NCI-H526 (cell line): ENCODE results near the gene BTG2.

ENCODE experiments used
- DNase-seq, 2 experiments: peaks; one replicate each; lab custom pipeline; 2025; lab: John Stamatoyannopoulos, UW

Gene BTG2

DNA sequence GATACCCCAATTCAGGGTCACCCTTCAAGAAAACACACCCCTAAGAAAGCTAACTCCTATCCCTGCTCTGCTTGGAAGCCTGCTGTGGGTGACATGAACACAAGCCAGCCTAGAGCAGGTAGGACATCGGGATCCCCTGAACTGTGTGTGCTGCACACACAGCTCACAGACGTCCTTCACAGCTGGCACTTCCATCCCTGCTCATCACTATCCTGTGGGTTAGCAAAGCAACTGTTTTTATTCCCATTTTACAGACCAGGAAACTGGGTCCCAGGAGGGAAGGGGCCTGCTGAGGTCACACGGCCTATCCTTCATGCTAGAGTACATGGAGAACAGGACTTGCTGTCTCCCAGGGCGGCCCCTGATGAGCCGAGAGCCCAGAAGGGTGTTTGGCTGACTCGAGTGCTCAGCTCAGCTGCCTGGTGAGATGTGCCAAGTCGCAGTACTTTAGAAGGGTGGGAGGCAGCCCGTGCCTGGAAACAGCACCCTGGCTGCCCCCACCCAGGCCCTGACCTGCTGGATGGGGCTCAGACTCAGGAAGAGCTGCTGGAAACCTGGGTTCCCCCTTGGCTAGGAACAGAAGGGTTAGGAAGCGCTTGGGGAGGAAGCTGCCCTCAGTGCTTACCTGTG is 28.3 kb upstream of the BTG2 start:
- no peak for DNase-seq

DNA sequence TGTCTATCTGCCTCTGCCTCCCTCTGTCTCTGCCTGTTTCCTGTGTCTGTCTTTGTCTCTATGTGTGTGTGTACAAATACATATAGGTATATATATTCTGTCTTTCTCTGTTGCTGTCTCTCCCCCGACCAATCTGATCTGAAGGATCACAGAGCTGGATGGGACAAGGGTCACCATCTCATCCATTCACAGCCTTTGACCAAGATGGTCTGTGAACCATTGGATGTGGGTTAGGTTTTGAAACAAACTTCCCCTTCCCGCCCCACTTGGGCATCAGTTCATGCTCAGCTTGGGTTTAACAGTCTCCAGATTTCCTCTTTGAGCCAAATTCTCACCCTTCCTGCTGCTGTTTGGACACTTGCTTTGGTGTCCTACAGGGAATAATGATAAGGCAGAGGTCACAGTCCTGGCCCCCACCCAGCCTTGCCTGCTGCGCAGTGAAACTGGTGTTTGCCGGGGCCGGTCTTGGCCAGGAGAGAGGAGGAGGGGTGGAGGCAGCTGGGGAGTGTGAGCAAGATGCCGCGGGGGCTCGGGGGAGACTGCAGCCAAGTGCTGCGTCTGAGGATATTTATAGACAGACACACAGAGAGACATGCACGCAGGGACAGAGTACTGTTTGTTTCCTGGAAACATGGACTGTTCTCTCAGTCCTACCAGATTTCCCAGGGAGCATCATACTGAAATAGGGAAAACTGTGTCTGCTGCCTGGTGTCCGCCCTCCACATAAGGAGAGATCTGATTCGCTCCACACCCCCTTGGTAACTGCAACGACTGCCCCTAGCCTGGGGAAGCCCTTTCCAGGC is 27.0 kb upstream of the BTG2 start:
- peak in 1 of 2 experiments; percentile 35 for DNase-seq

DNA sequence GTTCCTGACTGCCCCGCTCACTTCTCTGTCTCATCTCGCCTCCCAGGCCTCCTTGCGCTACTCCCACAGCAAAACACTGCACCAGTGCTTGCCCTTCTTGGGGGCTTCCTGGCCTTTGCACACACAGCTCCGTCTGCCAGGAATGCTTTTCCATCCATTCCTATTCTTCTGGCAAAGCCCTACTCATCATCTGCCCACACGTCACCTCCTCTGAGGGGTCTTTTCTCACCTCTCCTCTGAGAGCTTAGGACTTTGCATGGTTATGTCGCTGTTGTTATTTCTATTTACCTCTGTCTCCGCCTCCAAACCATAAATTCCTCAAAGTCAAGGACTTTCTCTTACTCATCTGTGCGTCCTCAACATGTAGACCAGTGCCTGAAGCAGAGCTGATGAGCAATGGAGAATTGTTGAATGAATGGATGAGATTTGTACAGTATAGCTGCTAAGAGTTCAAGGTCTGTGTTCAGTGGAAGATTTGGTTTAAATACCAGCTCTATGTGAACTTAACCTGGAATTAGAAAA is 26.4 kb upstream of the BTG2 start:
- no peak for DNase-seq

DNA sequence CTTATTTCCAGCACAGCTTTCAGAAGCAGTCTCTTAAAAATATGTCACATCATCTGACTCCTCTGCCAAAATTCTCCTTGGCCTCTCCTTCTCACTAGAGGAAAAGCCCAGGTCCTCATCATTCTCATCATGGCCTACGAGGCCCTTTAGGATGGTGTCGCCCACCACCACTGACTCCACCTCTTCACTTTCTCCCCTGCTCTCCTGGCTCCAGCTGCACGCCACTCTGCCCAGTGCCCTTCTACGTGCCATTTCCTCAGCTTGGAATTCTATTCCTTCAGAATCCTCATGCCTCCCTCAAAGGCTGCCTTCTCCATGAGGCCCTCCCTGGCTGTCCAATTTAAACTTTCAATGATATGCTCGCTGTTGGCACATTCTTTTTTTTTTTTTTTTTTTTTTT is 25.3 kb upstream of the BTG2 start:
- DNase-seq, result no peak

DNA sequence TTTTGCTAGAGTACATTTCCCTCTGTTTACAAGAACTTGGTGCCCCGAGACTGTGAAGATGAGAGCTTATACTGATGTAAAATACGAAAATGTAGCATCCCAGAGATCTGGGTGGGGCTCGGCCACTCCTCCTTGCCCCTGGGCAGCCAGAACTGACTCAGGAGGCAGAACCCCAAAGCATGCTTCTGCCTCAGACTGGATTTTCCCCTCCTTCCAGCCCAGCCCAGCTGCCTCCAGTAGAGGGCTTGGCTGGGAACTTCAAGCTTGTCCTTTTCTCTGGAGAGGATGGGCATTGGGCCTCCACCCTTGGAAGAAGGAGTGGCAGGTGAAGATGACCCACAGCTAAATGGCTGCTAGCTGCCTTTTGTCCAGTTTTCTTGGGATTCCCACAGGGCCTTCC is 24.3 kb upstream of the BTG2 start:
- no peak for DNase-seq

DNA sequence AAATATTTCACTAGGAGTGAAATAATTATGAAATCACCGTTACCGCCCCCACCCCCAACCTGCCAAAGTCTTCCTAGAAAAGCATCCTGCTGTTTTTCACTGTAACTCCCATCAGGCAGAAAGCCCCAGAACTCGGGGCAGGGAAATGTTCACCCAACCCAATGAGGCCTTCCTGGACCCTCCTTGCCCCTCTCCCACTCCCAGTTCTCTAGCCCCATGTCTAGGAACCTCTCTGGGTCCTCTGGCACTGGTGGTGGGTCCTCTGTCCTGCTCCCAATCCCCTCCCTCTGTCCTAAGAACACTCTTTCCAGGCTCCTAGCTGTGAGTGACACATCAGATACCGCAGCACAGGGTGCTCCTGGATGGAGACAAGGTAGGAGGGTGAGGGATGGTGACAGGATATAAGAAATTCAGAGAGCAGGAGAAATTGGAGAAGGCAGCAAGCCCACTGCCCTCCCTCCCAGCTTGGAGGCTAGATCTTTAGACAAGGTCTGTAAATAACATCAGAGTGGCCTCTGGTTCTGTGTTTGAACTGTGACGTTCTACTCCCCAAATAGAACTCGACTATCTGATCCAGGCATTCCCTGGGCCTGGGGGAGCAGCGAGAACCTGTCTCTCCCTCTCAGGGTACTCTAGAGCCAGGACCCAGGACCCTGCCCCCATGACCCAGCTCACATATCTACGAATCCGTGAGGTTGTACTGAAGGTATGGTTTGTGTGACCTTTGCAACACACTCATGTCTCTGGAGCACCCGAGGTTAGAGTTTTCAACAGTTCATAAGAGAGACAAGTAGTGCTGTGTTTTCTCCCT is 23.3 kb upstream of the BTG2 start:
- no peak for DNase-seq

DNA sequence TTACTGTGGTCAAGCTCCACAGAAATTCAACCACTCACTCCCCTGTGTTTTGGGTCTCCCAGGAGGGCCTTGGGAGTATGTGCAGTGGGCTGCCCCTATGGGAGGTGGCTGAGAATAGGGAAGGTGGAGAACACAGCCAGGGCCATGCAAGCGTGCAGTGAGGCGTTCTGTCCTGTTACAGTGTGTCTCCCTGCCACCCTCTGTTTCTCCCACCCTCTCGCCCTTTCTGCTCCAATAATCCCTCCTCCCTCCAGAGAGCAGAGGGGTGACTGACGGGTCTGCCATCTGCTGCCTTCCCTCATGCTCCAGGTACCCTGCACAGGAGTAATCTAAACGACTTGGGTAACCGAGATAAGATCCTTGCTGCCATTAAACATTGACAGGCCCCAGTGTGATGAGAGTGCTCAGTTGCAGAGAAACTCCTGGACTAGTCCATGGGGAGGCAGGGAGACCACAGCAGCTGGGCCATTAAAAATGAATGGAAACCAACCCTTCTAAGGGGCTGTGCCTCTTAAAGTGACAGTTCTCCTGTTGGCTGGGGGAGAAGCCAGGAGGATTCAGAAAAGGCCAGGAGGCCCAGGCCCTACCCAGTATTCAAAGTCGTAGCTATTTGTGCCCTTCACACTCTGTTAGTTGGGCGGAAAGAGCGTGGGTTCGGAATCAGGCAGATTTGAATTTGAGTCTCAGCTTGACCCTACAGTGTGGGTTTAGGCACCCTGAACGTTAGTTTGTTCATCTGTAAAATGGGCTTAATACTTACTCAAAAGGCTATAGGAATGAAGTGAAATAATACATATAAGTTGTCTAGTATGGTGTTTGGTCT is 22.4 kb upstream of the BTG2 start:
- DNase-seq, result peak; percentile 15 to 51

DNA sequence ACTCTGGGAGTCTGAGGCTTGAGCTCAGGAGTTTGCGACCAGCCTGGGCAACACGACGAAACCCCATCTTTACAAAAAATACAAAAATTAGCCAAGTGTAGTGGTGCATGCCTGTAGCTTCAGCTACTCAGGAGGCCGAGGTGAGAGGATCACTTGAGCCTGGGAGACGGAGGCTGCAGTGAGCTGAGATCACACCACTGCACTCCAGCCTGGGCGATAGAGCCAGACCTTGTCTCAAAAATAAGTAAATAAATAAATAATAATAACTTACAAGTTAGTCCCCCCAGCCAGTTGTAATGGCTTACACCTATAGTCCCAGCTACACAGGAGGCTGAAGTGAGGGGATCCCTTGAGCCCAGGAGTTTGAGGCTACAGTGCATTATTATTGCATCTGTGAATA is 21.7 kb upstream of the BTG2 start:
- DNase-seq, result no peak

DNA sequence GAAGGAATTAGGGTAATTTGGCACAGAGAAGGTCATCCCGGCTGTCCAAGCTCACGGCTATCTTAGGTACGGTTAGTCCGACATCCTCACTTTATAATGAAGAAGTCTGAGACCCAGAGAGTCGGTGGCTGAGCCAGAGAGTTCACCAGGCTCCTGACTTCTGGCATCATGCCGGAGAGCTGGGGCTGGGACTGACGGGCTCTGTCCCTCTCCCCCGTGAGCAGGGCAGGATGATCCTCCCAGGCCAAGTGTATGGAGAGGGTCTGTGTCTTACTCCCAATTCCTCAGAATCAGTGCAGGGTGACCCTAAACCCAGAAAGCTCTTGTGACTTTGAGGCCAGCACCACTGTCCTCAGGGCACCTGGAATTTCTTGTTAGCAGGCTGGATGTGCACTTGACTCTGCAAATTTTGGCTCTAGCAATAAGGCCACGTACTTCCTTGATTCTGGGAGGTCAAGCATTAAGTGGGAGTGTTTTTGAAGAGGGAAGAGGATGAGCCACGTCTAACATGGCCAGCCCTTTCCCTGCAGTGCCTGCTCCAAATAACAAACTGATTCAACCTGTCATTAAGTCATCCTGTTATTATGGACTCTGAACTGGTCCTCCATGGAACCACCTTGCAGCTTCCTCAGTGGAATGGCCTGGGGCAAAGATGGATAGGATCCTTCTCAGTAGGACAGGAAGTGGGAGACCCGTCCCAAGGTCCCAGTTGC is 20.8 kb upstream of the BTG2 start:
- DNase-seq, result no peak

DNA sequence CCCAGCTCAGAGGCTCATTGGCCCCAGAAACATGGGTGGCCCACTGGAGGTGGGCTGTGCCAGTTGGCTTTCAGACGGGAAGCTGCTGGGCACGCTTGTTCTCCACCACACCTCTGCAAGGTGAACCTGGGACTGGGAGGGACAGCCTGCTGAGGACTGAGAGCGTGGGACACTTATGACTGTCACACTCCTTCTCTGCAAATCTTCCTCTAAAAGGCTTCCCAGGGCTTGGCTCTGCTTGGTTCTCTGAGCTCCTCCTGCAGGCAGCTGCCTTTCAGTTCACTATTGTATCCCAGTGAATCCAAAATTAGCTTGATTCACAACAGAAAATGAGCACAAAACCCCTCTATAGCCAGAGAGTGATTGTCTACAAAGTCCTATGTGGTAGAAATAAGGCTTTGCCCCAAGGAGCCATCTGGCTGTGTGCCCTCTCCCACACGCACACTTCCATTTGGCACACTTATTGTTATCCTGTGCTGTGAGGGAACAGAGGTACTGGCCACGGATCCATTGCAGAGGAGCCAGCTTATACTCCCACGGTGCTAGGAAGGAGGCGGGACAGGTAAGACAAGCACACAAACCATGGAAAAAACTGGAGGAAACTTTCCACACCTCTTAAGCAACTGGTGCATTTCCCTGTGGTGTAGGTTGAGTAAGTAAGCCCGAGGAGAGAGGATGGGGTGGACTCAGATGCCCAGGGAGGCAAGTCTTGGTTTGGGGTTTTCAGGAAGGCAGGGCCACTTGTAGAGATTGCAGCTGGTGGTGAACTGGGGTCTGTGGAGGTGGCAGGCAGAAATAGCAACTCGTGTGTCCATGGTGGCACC is 18.9 kb upstream of the BTG2 start:
- no peak for DNase-seq

DNA sequence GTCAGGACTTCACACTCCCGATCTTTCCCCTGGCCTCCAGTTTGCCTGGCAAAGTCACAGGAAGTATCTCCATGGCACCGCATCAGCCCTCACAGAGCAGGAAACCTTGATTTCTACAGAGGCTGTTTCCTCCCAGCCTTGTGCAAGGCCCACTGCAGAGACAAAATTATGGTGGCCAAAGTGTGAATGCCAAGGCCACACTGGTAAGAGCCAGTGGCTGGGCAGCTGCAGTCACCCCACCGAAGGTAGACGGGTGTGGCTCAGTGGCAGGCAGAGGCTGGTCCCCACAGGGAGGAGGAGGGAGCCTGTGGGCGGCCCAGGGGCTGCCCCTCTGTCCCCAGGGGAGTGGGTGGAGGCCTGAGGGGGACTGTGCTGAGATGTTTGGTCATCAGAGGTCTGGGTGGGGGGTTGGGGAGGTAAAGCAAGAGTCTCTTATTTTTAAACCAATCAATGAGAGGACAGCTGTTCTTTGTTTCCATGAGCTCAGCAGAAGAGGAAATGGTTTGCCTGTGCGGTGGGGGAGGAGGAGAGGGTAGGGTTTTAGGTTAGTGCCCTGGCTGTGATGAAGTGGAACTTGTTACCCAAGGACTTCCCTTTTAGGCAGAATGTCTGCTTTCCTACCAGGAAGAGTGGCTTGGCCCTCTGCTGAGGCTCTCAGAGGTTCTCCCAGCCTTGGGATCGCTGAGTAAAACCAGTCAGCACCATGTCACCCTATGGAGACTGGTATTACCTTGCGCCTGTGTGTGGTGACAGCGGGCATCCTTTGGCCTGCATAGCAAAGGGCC is 18.0 kb upstream of the BTG2 start:
- DNase-seq, result no peak

DNA sequence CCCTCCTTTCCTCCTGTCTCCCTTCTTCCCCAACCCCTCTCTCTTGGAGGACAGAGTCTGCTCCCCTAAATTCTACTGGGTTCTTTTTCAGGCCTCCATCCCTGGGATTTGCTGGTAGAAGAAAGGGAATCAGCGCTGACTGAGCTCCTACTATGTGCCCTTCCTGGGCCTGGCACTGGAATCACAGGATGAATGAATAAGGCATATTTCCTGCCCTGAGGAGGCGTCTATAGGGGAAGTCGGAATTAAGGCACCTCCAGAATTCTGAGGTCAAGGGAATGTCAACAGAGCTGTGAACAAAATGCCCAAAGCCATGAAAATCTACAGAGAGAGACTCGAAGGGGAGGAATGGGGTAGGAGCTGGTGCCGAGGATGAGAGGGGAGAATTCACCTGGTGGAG is 17.4 kb upstream of the BTG2 start:
- no peak for DNase-seq

DNA sequence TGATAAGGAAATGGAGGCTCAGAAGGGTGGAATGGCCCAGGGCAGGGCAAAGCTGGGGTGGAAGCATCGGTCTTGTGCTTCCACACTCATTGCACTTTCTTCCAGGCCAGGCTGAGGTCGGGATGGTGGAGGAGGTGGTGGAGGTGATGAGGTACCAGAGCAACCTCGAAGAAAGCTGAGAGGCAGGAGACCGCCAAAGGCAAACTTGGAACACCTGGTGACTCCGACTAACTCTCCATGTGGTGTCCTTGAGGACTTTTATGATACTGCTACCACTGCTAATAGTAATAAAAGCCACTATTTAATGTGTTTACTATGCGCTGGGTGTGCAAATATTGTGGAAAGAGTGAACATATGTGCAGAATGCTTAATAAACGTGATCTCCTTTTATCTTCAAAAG is 16.9 kb upstream of the BTG2 start:
- no peak for DNase-seq

DNA sequence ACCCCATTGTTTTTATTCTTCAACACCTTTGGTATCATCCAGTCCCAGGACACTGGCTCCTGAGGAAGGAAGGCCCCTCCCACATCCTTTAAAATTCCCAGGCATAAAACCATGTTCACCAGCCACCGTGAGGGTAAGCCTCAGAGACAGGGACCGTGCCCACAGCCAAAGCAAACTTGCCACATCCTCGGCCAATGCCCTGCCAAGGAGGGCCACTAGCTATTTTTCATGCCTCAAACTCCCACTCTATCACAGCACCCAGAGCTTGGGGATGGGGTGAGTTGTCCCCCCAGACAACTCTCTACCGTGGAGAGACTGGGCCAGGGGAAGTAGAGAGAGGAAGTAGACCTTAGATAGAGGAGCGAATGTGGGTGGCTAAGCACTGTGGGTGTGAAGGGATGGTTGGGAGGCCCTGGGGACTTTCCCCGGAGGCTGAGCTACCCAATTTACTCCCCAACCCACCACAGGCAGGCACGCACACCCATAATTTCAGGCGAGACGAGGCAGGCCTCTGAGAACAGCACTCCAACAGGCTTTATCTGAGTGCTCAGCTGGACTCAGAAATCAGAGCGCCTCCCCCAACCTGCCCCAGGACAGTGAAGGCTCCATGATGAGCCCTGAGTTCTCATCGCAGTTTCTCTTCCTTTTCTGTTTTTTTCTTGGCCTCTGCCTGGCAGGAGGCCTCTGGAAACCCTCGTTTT is 15.9 kb upstream of the BTG2 start:
- no peak for DNase-seq

DNA sequence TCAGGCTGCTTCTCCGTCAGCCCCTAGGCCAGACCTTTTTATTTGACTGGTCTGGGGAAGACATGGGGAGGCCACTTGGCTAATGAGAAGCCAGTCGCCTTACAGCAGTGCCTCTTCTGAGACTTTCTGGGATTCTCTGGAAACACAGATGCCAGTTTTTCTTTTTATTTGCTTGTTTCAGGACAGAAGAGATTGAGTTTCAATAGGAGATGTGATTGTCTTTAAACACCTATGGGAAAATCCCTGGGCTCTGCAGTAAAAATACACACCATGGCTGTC is 15.4 kb upstream of the BTG2 start:
- DNase-seq, result no peak

DNA sequence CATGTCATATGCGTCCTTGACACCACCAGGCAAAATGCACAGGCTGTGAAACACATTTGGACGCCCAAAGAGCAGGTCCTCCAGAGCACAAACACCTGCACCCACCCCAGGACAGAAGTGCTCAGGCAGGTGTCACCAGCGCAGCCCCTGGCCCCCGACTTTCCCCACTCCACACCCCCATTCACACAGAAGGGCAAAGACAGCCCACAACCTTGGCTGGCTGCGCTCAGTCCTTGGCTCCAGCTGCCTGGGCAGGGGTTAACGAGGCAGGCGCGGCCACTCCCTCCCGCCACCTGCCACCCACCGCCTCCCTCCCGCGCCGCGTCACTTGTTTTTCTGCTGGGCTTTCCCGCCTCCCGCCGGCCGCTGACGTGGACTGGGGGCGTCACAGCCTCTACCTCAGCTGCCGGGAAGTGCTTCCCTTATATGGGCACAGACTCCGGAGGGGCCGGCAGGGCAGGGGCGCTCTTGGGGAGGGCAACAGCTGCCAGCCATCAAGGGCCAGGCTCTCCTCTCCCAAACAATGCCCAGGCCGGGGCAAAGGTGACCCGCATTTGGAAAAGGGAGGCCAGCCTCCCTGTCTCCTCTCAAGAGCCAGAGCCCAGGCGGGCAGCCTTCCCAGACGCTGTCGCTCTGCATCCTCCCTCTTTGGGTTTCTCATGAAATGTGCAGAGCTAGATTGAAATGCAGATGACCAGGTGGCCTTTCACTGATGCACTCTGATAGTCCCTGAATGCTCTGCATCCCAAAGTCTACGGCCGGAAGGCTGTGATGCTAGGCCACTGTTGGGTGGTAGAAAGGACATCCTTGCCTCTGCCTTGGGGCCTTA is 14.8 kb upstream of the BTG2 start:
- DNase-seq, result peak; percentile 62 to 90

DNA sequence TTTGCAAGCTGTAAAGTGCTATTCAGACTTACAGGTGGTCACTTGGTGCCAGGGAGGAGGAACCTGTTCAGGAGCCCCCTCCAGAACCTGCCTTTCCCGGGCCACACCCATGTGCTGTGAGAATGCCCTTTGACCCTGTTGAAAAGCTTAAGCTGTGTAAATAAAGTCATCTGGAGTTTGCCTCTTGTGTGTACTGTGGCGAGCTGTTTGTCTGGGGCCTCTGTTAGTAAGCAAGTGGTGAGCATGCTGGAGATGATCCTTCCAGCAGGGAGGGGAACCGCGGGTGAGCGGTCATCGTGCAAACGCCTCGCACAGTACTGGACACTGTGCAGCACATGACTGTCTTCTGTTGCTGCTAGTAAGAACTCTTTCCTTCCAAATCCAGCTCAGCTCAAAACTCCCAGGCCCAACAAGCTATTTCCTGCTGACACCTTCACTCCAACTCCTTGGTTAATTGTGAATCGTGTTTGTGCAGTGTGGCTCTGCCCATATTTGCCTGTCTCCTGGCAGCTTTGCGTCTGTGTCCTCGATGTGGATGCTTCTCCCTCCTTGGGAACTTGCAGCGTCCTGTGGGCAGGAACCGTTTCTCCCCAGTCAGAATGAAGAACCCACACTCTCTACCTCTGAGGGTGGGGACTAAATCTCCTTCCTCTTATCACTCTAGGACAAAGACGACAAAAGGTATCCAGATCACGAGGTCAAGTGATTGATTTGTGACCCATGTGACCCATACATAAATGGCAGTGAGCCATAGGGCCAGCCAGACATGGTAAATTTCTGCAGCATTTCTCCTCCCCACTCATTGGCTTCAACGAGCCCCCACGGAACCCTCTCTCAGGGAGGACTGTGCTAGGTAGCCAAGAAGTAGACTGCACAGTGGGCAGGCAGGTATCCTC is 13.9 kb upstream of the BTG2 start:
- peak in 1 of 2 experiments; percentile 29 for DNase-seq
